Progenitor cell of endocrine pancreas (in vitro differentiated cells): ENCODE results near the gene CDH4. TPM values are rescaled to one million over a fixed set of nuclear protein-coding genes. Genes with fewer than 3 reads are reported as not detected.

ENCODE experiments used
- DNase-seq: peaks from one replicate; pipeline ENCODE4 v3.0.0; 2021; ENCODE audit warnings: low spot score; ENCODE audit not compliant: unreplicated experiment
- H3K27ac Mint-ChIP-seq: 2 replicates; pipeline ENCODE4 v1.8.0; 2021; ENCODE audit warnings: mild to moderate bottlenecking, moderate library complexity, mixed read lengths
- H3K27me3 Mint-ChIP-seq: 2 replicates; pipeline ENCODE4 v1.8.0; 2021; ENCODE audit warnings: mixed read lengths
- H3K36me3 Mint-ChIP-seq: 2 replicates; pipeline ENCODE4 v1.8.0; 2022; ENCODE audit warnings: mixed read lengths; ENCODE audit not compliant: insufficient read depth
- H3K4me1 Mint-ChIP-seq: 2 replicates; pipeline ENCODE4 v1.8.0; 2021; ENCODE audit warnings: low read depth, mixed read lengths
- H3K4me3 Mint-ChIP-seq: 2 replicates; pipeline ENCODE4 v1.8.0; 2021; ENCODE audit warnings: low read depth, mild to moderate bottlenecking, moderate library complexity, mixed read lengths
- H3K9me3 Mint-ChIP-seq: 2 replicates; pipeline ENCODE4 v1.8.0; 2021; ENCODE audit warnings: low read depth, mixed read lengths
- CTCF ChIP-seq: fragments of 200-600 bp; sonication (generic); IDR thresholded peaks from one replicate; pipeline ENCODE4 v1.5.0; 2021; ENCODE audit warnings: antibody characterized with exemption, mild to moderate bottlenecking; ENCODE audit not compliant: unreplicated experiment
- total RNA-seq: library from RNA; stranded (reverse); gene quantifications from 2 replicates; pipeline ENCODE4 v1.2.1, GENCODE V29; 2021

Gene CDH4
- total RNA-seq, 1 donor from 2014 or later: 0.43 TPM

DNA sequence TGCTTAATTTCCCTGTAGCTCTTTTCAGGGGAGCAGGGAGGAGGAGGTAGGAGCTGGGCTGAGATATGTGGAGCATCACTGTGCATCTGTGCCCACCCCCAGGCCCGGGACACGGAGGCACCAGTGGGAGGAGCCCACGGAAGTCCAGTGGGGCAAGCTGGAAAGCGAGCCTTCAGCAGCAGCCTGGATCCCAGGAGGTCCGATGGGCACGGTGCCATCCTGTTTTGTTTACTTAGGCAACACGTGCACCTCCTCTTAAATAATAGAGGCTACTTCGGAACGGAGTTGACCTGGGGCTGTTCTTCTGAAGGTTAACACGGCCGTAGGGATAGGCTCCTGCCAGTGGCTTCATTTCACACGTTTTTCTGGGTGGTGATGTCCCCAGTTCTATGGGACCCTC lies 51.6 kb downstream of the CDH4 start:
- no peaks in the 10 kb centered on the region for H3K36me3 Mint-ChIP-seq
- peaks cover 3% of the 10 kb centered on the region for H3K27me3 Mint-ChIP-seq
- H3K9me3 Mint-ChIP-seq: no peaks in the 10 kb centered on the region
- no peak overlapping the region for H3K4me3 Mint-ChIP-seq
- H3K4me1 Mint-ChIP-seq: peaks cover 1% of the 10 kb centered on the region
- no peak for DNase-seq
- no peak overlapping the region for H3K27ac Mint-ChIP-seq
- TF ChIP-seq CTCF: no peak

DNA sequence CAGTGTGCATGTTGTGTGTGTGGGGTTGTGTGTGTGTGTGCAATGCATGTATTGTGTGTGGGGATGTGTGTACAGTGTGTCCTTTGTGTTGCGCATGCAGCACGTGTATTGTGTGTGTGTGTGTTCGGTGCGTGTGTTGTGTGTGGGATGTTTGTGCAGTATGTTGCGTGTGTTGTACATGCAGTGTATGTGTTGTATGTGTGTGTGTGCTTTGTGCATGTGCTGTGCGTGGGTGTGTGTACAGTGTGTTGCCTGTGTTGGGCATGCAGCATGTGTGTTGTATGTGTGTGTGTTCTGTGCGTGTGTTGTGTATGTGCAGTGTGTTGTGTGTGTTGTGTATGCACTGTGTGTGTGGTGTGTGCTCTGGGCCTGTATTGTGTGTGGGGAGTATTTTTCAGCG lies 52.7 kb downstream of the CDH4 start:
- no peak for DNase-seq
- H3K27ac Mint-ChIP-seq: no peak overlapping the region
- TF ChIP-seq CTCF: no peak
- peaks cover 3% of the 10 kb centered on the region for H3K27me3 Mint-ChIP-seq
- no peaks in the 10 kb centered on the region for H3K36me3 Mint-ChIP-seq
- no peaks in the 10 kb centered on the region for H3K9me3 Mint-ChIP-seq
- no peak overlapping the region for H3K4me3 Mint-ChIP-seq
- peaks cover 1% of the 10 kb centered on the region for H3K4me1 Mint-ChIP-seq

GRCh38 chr20:61306937-61307475 lies 54.9 kb downstream of the CDH4 start:
- Mint-ChIP-seq H3K4me1 (peaks cover 1% of the 10 kb centered on the region), H3K4me3 (no peak overlapping the region), H3K27me3 (peaks cover 3% of the 10 kb centered on the region), H3K27ac (no peak overlapping the region), H3K9me3 (no peaks in the 10 kb centered on the region), H3K36me3 (no peaks in the 10 kb centered on the region)
- TF ChIP-seq CTCF: no peak
- DNase-seq: no peak

GRCh38 chr20:61307686-61308476 lies 55.8 kb downstream of the CDH4 start:
- H3K27ac Mint-ChIP-seq: no peak overlapping the region
- H3K27me3 Mint-ChIP-seq: peaks cover 3% of the 10 kb centered on the region
- no peak for DNase-seq
- peaks cover 1% of the 10 kb centered on the region for H3K4me1 Mint-ChIP-seq
- H3K36me3 Mint-ChIP-seq: no peaks in the 10 kb centered on the region
- no peaks in the 10 kb centered on the region for H3K9me3 Mint-ChIP-seq
- no peak overlapping the region for H3K4me3 Mint-ChIP-seq
- TF ChIP-seq CTCF: no peak

GRCh38 chr20:61308477-61308774 lies 56.4 kb downstream of the CDH4 start:
- H3K9me3 Mint-ChIP-seq: no peaks in the 10 kb centered on the region
- H3K27ac Mint-ChIP-seq: no peak overlapping the region
- peaks cover 3% of the 10 kb centered on the region for H3K27me3 Mint-ChIP-seq
- TF ChIP-seq CTCF: no peak
- H3K4me3 Mint-ChIP-seq: no peak overlapping the region
- DNase-seq: no peak
- no peaks in the 10 kb centered on the region for H3K36me3 Mint-ChIP-seq
- H3K4me1 Mint-ChIP-seq: peaks cover 1% of the 10 kb centered on the region
